Heart left ventricle (tissue), 13 donors: Measurements from ENCODE around the gene ASAP3.

Experiments used
- CTCF ChIP-seq, 12 donors: fragments of 200-600 bp; sonication (generic) in 4 of 12; IDR thresholded peaks; one replicate each; pipeline versions ENCODE4 v1.5.0 to v1.8.0; 2018 to 2022; ENCODE audit warnings: antibody characterized with exemption in 12 of 12, mild to moderate bottlenecking in 5 of 12
- POLR2A ChIP-seq, 2 donors: fragments of 450-650 bp; IDR thresholded peaks; one replicate each; pipeline ENCODE4 v1.6.1; 2017; ENCODE audit warnings: antibody characterized with exemption in 2 of 2, mild to moderate bottlenecking in 2 of 2, moderate library complexity in 2 of 2
- donor health status: ischemic (EF 13 %, LVEDD 7.1; RV severe dilation, severe dysfunction).
- donor health status: DM: no; HTN: yes; CAD: no.
- donor health status: DM: no; HTN: no; CAD: no.
- donor health status: ischemic (EF 25% LVEDD 6.9; RV normal size, moderate dysfunction).
- donor health status: ischemic (EF 25% LVEDD 5.7; RV mildly dilated, moderate dysfunction).
- donor health status: ischemic (EF 35%, LVEDD 5.7; RV mildly dilated, moderate dysfunction).
- donor health status: nonischemic (EF 11% LVEDD 7.7; RV severe dilation, severe dysfunction).
- donor health status: DM: yes; HTN: yes; CAD: no.
- donor health status: PGD.
- donor health status: ischemic (EF 29% LVEDD 5.4; RV normal size, mild dysfunction).
- donor health status: nonischemic (EF 23%, LVEDD 6.1; RV moderate dilation, normal function).

- no peak for TF ChIP-seq CTCF (IDR thresholded peaks at IDR 0.05)
- TF ChIP-seq POLR2A (IDR thresholded peaks at IDR 0.05) = no peak
Measured at GRCh38 chr1:23385119-23385621, 98.8 kb downstream of the ASAP3 start.
